ENCODE results near the gene LDLRAD4.

The LDLRAD4 gene

GRCh38 chr18:13400636-13401315, 182.2 kb downstream of the LDLRAD4 start:
- Histone ChIP-seq H3K27me3 (replicated peaks; ENCODE audit: control insufficient read depth, insufficient read depth, low read length) (peaks cover 10% of the 10 kb centered on the region), H3K9ac (ENCODE audit: low read length) (no peak overlapping the region), H3K4me1 (ENCODE audit: control insufficient read depth, insufficient read depth, low read length) (no peaks in the 10 kb centered on the region), H3K9me3 (ENCODE audit: control insufficient read depth, low read length) (no peaks in the 10 kb centered on the region), H3K4me3 (ENCODE audit: low read length) (no peak overlapping the region), H3K36me3 (ENCODE audit: control insufficient read depth, insufficient read depth, low read length, severe bottlenecking) (no peaks in the 10 kb centered on the region)
- no peak for DNase-seq (ENCODE audit: low read depth)

GRCh38 chr18:13401404-13401803, 182.8 kb downstream of the LDLRAD4 start:
- Histone ChIP-seq H3K4me1 (ENCODE audit: control insufficient read depth, insufficient read depth, low read length) (no peaks in the 10 kb centered on the region), H3K4me3 (ENCODE audit: low read length) (no peak overlapping the region), H3K9me3 (ENCODE audit: control insufficient read depth, low read length) (no peaks in the 10 kb centered on the region), H3K36me3 (ENCODE audit: control insufficient read depth, insufficient read depth, low read length, severe bottlenecking) (no peaks in the 10 kb centered on the region), H3K9ac (ENCODE audit: low read length) (no peak overlapping the region), H3K27me3 (replicated peaks; ENCODE audit: control insufficient read depth, insufficient read depth, low read length) (peaks cover 10% of the 10 kb centered on the region)
- no peak for DNase-seq (ENCODE audit: low read depth)

GRCh38 chr18:13401826-13402225, 183.3 kb downstream of the LDLRAD4 start:
- H3K9me3 ChIP-seq (ENCODE audit: control insufficient read depth, low read length) = no peaks in the 10 kb centered on the region
- no peak overlapping the region for H3K9ac ChIP-seq (ENCODE audit: low read length)
- H3K36me3 ChIP-seq (ENCODE audit: control insufficient read depth, insufficient read depth, low read length, severe bottlenecking) = no peaks in the 10 kb centered on the region
- no peak for DNase-seq (ENCODE audit: low read depth)
- no peak overlapping the region for H3K4me3 ChIP-seq (ENCODE audit: low read length)
- H3K4me1 ChIP-seq (ENCODE audit: control insufficient read depth, insufficient read depth, low read length) = no peaks in the 10 kb centered on the region
- H3K27me3 ChIP-seq (replicated peaks; ENCODE audit: control insufficient read depth, insufficient read depth, low read length) = peaks cover 10% of the 10 kb centered on the region

GRCh38 chr18:13403786-13404549, 185.4 kb downstream of the LDLRAD4 start:
- no peaks in the 10 kb centered on the region for H3K4me1 ChIP-seq (ENCODE audit: control insufficient read depth, insufficient read depth, low read length)
- no peak overlapping the region for H3K4me3 ChIP-seq (ENCODE audit: low read length)
- no peaks in the 10 kb centered on the region for H3K36me3 ChIP-seq (ENCODE audit: control insufficient read depth, insufficient read depth, low read length, severe bottlenecking)
- H3K27me3 ChIP-seq (replicated peaks; ENCODE audit: control insufficient read depth, insufficient read depth, low read length) = peaks cover 9% of the 10 kb centered on the region
- DNase-seq (ENCODE audit: low read depth) = no peak
- H3K9ac ChIP-seq (ENCODE audit: low read length) = no peak overlapping the region
- no peaks in the 10 kb centered on the region for H3K9me3 ChIP-seq (ENCODE audit: control insufficient read depth, low read length)

- no peaks in the 10 kb centered on the region for H3K36me3 ChIP-seq (ENCODE audit: control insufficient read depth, insufficient read depth, low read length, severe bottlenecking)
- no peaks in the 10 kb centered on the region for H3K4me1 ChIP-seq (ENCODE audit: control insufficient read depth, insufficient read depth, low read length)
- H3K27me3 ChIP-seq (replicated peaks; ENCODE audit: control insufficient read depth, insufficient read depth, low read length) = peaks cover 5% of the 10 kb centered on the region
- H3K9ac ChIP-seq (ENCODE audit: low read length) = no peak overlapping the region
- no peak for DNase-seq (ENCODE audit: low read depth)
- no peak overlapping the region for H3K4me3 ChIP-seq (ENCODE audit: low read length)
- H3K9me3 ChIP-seq (ENCODE audit: control insufficient read depth, low read length) = no peaks in the 10 kb centered on the region
Measured at GRCh38 chr18:13405305-13406038, 186.9 kb downstream of the LDLRAD4 start.

GRCh38 chr18:13406049-13406615, 187.6 kb downstream of the LDLRAD4 start:
- H3K4me1 ChIP-seq (ENCODE audit: control insufficient read depth, insufficient read depth, low read length) = no peaks in the 10 kb centered on the region
- peaks cover 5% of the 10 kb centered on the region for H3K27me3 ChIP-seq (replicated peaks; ENCODE audit: control insufficient read depth, insufficient read depth, low read length)
- no peaks in the 10 kb centered on the region for H3K36me3 ChIP-seq (ENCODE audit: control insufficient read depth, insufficient read depth, low read length, severe bottlenecking)
- no peak overlapping the region for H3K9ac ChIP-seq (ENCODE audit: low read length)
- no peak overlapping the region for H3K4me3 ChIP-seq (ENCODE audit: low read length)
- no peaks in the 10 kb centered on the region for H3K9me3 ChIP-seq (ENCODE audit: control insufficient read depth, low read length)
- no peak for DNase-seq (ENCODE audit: low read depth)

GRCh38 chr18:13406736-13407135, 188.2 kb downstream of the LDLRAD4 start:
- no peak overlapping the region for H3K9ac ChIP-seq (ENCODE audit: low read length)
- no peaks in the 10 kb centered on the region for H3K4me1 ChIP-seq (ENCODE audit: control insufficient read depth, insufficient read depth, low read length)
- peaks cover 5% of the 10 kb centered on the region for H3K27me3 ChIP-seq (replicated peaks; ENCODE audit: control insufficient read depth, insufficient read depth, low read length)
- H3K9me3 ChIP-seq (ENCODE audit: control insufficient read depth, low read length) = peaks cover under 1% of the 10 kb centered on the region
- no peak for DNase-seq (ENCODE audit: low read depth)
- H3K36me3 ChIP-seq (ENCODE audit: control insufficient read depth, insufficient read depth, low read length, severe bottlenecking) = no peaks in the 10 kb centered on the region
- no peak overlapping the region for H3K4me3 ChIP-seq (ENCODE audit: low read length)

GRCh38 chr18:13407484-13407883, 188.9 kb downstream of the LDLRAD4 start:
- no peaks in the 10 kb centered on the region for H3K4me1 ChIP-seq (ENCODE audit: control insufficient read depth, insufficient read depth, low read length)
- no peak overlapping the region for H3K4me3 ChIP-seq (ENCODE audit: low read length)
- DNase-seq (ENCODE audit: low read depth) = no peak
- H3K27me3 ChIP-seq (replicated peaks; ENCODE audit: control insufficient read depth, insufficient read depth, low read length) = peaks cover 5% of the 10 kb centered on the region
- no peak overlapping the region for H3K9ac ChIP-seq (ENCODE audit: low read length)
- H3K36me3 ChIP-seq (ENCODE audit: control insufficient read depth, insufficient read depth, low read length, severe bottlenecking) = no peaks in the 10 kb centered on the region
- H3K9me3 ChIP-seq (ENCODE audit: control insufficient read depth, low read length) = peaks cover 8% of the 10 kb centered on the region

GRCh38 chr18:13409026-13409425, 190.5 kb downstream of the LDLRAD4 start:
- no peak overlapping the region for H3K4me3 ChIP-seq (ENCODE audit: low read length)
- H3K9me3 ChIP-seq (ENCODE audit: control insufficient read depth, low read length) = peaks cover 13% of the 10 kb centered on the region
- no peaks in the 10 kb centered on the region for H3K27me3 ChIP-seq (replicated peaks; ENCODE audit: control insufficient read depth, insufficient read depth, low read length)
- no peaks in the 10 kb centered on the region for H3K36me3 ChIP-seq (ENCODE audit: control insufficient read depth, insufficient read depth, low read length, severe bottlenecking)
- H3K4me1 ChIP-seq (ENCODE audit: control insufficient read depth, insufficient read depth, low read length) = no peaks in the 10 kb centered on the region
- DNase-seq (ENCODE audit: low read depth) = no peak
- no peak overlapping the region for H3K9ac ChIP-seq (ENCODE audit: low read length)

GRCh38 chr18:13409997-13410396, 191.4 kb downstream of the LDLRAD4 start:
- Histone ChIP-seq H3K4me3 (ENCODE audit: low read length) (no peak overlapping the region), H3K9me3 (ENCODE audit: control insufficient read depth, low read length) (peaks cover 13% of the 10 kb centered on the region), H3K4me1 (ENCODE audit: control insufficient read depth, insufficient read depth, low read length) (no peaks in the 10 kb centered on the region), H3K9ac (ENCODE audit: low read length) (no peak overlapping the region), H3K27me3 (replicated peaks; ENCODE audit: control insufficient read depth, insufficient read depth, low read length) (no peaks in the 10 kb centered on the region), H3K36me3 (ENCODE audit: control insufficient read depth, insufficient read depth, low read length, severe bottlenecking) (no peaks in the 10 kb centered on the region)
- DNase-seq (ENCODE audit: low read depth) = no peak

- Histone ChIP-seq H3K4me3 (ENCODE audit: low read length) (no peak overlapping the region), H3K4me1 (ENCODE audit: control insufficient read depth, insufficient read depth, low read length) (no peaks in the 10 kb centered on the region), H3K36me3 (ENCODE audit: control insufficient read depth, insufficient read depth, low read length, severe bottlenecking) (no peaks in the 10 kb centered on the region), H3K9me3 (ENCODE audit: control insufficient read depth, low read length) (peaks cover 13% of the 10 kb centered on the region), H3K9ac (ENCODE audit: low read length) (no peak overlapping the region), H3K27me3 (replicated peaks; ENCODE audit: control insufficient read depth, insufficient read depth, low read length) (no peaks in the 10 kb centered on the region)
- no peak for DNase-seq (ENCODE audit: low read depth)
Measured at GRCh38 chr18:13410471-13410870, 191.9 kb downstream of the LDLRAD4 start.

All from adipocyte (in vitro differentiated cells).